Measurements from ENCODE around the gene PTTG1IP. TPM values are rescaled to one million over a fixed set of nuclear protein-coding genes. Genes with fewer than 3 reads are reported as not detected.

Gene PTTG1IP
- total and polyA plus RNA-seq, 2 donors (not counting 1 experiment from before 2014, with no cell fraction given) = 30.7 to 58.6 TPM

- Mint-ChIP-seq H3K4me3 (no peak overlapping the region), H3K4me1 (peaks cover 42% of the 10 kb centered on the region), H3K9me3 (ENCODE audit: insufficient read depth) (no peaks in the 10 kb centered on the region), H3K27me3 (no peaks in the 10 kb centered on the region), H3K27ac (no peak overlapping the region)
- H3K4me1 ChIP-seq (ENCODE audit: control insufficient read depth in 2 of 2, insufficient read depth in 2 of 2, low read length in 2 of 2) = peaks cover 20 to 36% of the 10 kb centered on the region in 2 donors
- ATAC-seq (ENCODE audit: low read depth) = no peak
- H3K79me2 ChIP-seq (ENCODE audit: control insufficient read depth, insufficient read depth, low read length) = peaks cover 58% of the 10 kb centered on the region
- H4K20me1 ChIP-seq (ENCODE audit: control insufficient read depth, insufficient read depth, low read length, poor library complexity, severe bottlenecking) = peaks cover 80% of the 10 kb centered on the region
- CTCF ChIA-PET = no interaction called here
- H3K4me2 ChIP-seq (replicated peaks; ENCODE audit: low read depth, low read length, poor library complexity, severe bottlenecking) = no peak overlapping the region
- intact Hi-C loops (cut with micrococcal nuclease) = no loop called here
- no peak for DNase-seq
- H3K27me3 ChIP-seq (replicated peaks in 1 of 4; ENCODE audit: control extremely low read depth in 1 of 4, control insufficient read depth in 3 of 4, insufficient read depth in 4 of 4, low read length in 3 of 4) = no peaks in the 10 kb centered on the region
- H3K9ac ChIP-seq (ENCODE audit: low read length) = no peak overlapping the region
- POLR2A ChIA-PET = interaction anchor here (0.6 kb wide), 1 partner anchor 1579 kb away, joined by 3 read pairs; no protein-coding TSS in a partner anchor
- no peaks in the 10 kb centered on the region for H3K9me3 ChIP-seq (ENCODE audit: control extremely low read depth in 1 of 3, control insufficient read depth in 2 of 3, insufficient read depth in 1 of 3, low read length in 2 of 3)
- peaks cover 11 to 79% of the 10 kb centered on the region in 2 experiments for H3K36me3 ChIP-seq (replicated peaks in 1 of 2; ENCODE audit: control extremely low read depth in 1 of 2, control insufficient read depth in 1 of 2, extremely low read depth in 1 of 2, insufficient read depth in 2 of 2, low read length in 1 of 2)
- WGBS (ENCODE audit: insufficient coverage) = 94% methylated on average over 19 of the region's 22 CpGs
- no peak overlapping the region for H3K4me3 ChIP-seq (ENCODE audit: control extremely low read depth in 1 of 5, extremely low read depth in 1 of 5, insufficient read depth in 1 of 5, low read depth in 2 of 5, low read length in 4 of 5)
- TF ChIP-seq CTCF (IDR thresholded peaks at IDR 0.05) = no peak
- TF ChIP-seq EZH2 (IDR thresholded peaks at IDR 0.05; ENCODE audit: borderline replicate concordance, insufficient read depth, low read depth, low read length, poor library complexity, severe bottlenecking) = no peak
- H3K27ac ChIP-seq (ENCODE audit: low read length in 2 of 2) = no peak overlapping the region
- H2AFZ ChIP-seq (ENCODE audit: insufficient read depth, low read depth, low read length, poor library complexity, severe bottlenecking) = no peak overlapping the region
These were observed 31.7 kb upstream of the PTTG1IP start for GRCh38 chr21:44905016-44905727.

DNA sequence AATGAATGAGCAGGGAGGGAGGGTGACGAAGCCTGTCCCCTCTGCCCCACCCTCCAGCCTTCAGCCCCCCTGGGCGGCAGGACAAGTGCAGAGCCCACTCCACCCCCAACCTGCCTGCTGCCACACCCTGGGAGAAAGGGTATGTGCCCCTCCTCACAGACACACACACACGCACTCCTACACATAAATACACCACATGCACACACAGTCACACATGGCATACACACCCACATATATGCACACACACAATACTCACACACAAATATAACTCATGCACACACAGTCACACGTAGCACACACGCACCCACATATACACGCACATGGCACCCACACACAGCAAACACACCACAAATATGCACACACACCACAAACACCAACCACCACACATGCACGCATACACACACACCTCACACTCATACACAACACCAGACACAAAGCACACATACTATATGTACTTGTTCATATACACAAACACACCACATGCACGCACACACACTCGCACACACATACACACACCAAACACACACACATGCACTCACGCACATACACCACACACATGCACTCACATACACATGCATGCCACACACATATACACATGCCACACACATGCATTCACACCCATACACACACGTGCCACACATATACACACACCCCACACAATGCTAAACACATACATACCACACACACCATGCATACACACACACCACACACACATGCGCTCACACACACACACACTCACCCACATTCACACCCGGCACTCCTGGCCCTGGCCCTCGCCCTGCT, 30.8 kb upstream of the PTTG1IP start:
- Histone ChIP-seq H3K27ac (ENCODE audit: low read length in 2 of 2) (no peak overlapping the region), H3K36me3 (replicated peaks in 1 of 2; ENCODE audit: control extremely low read depth in 1 of 2, control insufficient read depth in 1 of 2, extremely low read depth in 1 of 2, insufficient read depth in 2 of 2, low read length in 1 of 2) (peaks cover 11 to 81% of the 10 kb centered on the region in 2 experiments), H3K27me3 (replicated peaks in 1 of 4; ENCODE audit: control extremely low read depth in 1 of 4, control insufficient read depth in 3 of 4, insufficient read depth in 4 of 4, low read length in 3 of 4) (no peaks in the 10 kb centered on the region), H3K4me1 (ENCODE audit: control insufficient read depth in 2 of 2, insufficient read depth in 2 of 2, low read length in 2 of 2) (peaks cover 20 to 33% of the 10 kb centered on the region in 2 donors), H4K20me1 (ENCODE audit: control insufficient read depth, insufficient read depth, low read length, poor library complexity, severe bottlenecking) (peaks cover 89% of the 10 kb centered on the region), H3K4me3 (ENCODE audit: control extremely low read depth in 1 of 5, extremely low read depth in 1 of 5, insufficient read depth in 1 of 5, low read depth in 2 of 5, low read length in 4 of 5) (no peak overlapping the region), H2AFZ (ENCODE audit: insufficient read depth, low read depth, low read length, poor library complexity, severe bottlenecking) (no peak overlapping the region), H3K9me3 (ENCODE audit: control extremely low read depth in 1 of 3, control insufficient read depth in 2 of 3, insufficient read depth in 1 of 3, low read length in 2 of 3) (no peaks in the 10 kb centered on the region), H3K4me2 (replicated peaks; ENCODE audit: low read depth, low read length, poor library complexity, severe bottlenecking) (no peak overlapping the region), H3K9ac (ENCODE audit: low read length) (no peak overlapping the region), H3K79me2 (ENCODE audit: control insufficient read depth, insufficient read depth, low read length) (peaks cover 50% of the 10 kb centered on the region)
- intact Hi-C loops (cut with micrococcal nuclease) = no loop called here
- ChIA-PET POLR2A (no interaction called here), CTCF (no interaction called here)
- 96% methylated on average over 14 of the region's 14 CpGs for WGBS (ENCODE audit: insufficient coverage)
- no peaks in the 10 kb centered on the region for H3K27me3 Mint-ChIP-seq
- H3K9me3 Mint-ChIP-seq (ENCODE audit: insufficient read depth) = no peaks in the 10 kb centered on the region
- ATAC-seq (ENCODE audit: low read depth) = no peak
- TF ChIP-seq CTCF (IDR thresholded peaks at IDR 0.05) (no peak), EZH2 (IDR thresholded peaks at IDR 0.05; ENCODE audit: borderline replicate concordance, insufficient read depth, low read depth, low read length, poor library complexity, severe bottlenecking) (no peak)
- DNase-seq = no peak
- peaks cover 36% of the 10 kb centered on the region for H3K4me1 Mint-ChIP-seq
- H3K4me3 Mint-ChIP-seq = no peak overlapping the region
- peak overlapping the region; percentile 1 for H3K27ac Mint-ChIP-seq
